COLO829 (cell line): ENCODE results near the gene NPIPA5.
"Not testable (repeated sequence)": the region's sequence is repeated elsewhere in the genome, so short reads cannot be mapped to it uniquely, and the experiment has no call there.

Experiments
- DNase-seq: peaks from one replicate; pipeline ENCODE4 v3.0.0; 2012; ENCODE audit warnings: low spot score

NPIPA5 gene

DNA sequence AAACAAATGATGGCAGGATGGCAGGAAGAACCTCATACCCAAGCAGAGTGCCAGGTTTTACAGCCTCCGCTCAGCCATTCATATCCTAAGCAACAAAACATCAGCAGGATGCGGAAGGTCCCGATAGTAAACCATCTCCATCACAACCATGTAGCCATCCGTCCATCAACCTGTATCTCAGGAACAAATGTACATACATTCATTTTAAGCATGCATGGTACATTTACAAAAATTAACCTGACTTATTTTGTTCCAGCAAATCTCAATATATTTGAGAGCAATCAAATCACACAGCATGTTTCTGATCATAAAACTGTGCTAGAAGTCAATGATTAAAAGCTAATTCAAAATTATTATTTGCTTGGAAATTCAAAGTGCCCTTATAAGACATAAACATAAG, at the start of gene NPIPA5:
Gene NPIPA5, minus strand, starts transcription at position 101 of the 400 bp plus-strand sequence. Its CDS starts 0 bp downstream, at position 101.
- DNase-seq: not testable (repeated sequence)

DNA sequence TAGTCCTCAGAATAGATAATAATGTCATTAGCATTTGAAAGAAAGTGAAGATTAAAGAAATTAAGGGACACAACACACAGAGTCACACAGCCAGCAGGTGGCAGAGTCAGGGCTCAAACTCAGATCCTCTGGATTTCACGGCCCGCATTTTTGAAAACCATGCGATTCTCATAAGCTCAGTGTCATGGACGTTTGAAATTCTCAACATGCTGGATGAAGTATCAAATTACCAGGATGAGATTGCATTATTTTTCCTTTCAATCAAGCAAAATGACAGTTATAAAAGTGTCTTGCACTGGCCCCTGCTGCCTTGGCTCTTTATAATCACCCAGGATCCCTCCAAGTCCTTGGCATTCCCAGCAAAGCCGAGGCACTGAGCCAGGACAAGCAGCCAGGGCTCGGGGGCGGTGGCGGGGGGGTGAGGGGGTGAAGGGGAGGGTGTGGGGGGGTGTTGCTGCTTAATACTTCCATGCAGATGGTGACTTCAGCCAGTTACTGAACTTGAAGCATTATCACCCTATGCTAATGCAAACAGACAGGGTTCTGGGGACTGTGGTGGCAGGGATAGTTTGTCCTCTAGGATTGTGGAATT, 49.6 kb upstream of the NPIPA5 start:
- peak; percentile 55 for DNase-seq

DNA sequence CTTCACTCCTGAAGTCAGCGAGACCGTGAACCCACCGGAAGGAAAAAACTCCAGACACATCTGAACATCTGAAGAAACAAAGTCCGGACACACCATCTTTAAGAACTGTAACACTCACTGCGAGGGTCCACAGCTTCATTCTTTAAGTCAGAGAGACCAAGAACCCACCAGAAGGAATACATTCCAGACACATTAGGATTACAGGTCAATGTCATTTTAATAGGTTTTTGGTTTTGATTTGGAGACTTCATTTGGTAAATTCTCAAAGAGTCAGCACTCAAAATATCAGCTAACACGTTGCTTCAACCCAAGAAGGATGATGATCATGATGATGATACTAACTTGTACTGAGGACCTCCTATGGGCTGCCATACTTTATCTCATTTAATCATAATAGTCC, 48.7 kb upstream of the NPIPA5 start:
- DNase-seq: no peak

DNA sequence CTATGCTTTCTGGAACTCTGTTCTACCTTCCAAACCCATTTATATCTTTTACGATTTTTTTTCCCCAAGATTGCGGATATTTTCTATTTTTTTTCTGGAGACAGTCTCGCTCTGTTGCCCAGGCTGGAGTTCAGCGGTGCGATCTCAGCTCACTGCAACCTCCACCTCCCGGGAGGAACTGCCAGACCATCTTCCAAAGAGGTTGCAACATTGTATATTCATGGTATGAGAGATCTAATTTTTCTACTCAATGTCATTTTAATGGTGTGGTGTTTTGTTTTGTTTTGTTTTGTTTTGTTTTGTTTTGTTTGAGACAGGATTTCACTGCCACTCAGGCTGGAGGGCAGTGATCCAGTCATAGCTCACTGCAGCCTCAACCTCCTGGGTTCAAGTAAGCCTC, 47.8 kb upstream of the NPIPA5 start:
- DNase-seq: no peak

DNA sequence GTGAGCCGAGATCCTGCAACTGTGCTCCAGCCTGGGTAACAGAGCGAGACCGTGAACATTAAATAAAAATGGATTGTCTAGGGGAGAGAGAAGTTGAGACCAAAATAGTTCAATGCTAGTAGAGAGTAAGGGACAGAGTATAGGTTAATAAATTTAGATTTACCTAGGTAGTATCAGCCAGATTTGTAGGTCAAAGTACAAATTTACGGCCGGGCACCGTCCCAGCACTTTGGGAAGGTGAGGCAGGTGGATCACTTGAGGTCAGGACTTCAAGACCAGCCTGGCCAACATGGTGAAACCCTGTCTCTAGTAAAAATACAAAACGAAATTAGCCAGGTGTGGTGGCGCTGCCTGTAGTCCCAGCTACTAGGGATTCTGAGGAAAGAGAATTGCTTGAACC, 44.1 kb upstream of the NPIPA5 start:
- no peak for DNase-seq

DNA sequence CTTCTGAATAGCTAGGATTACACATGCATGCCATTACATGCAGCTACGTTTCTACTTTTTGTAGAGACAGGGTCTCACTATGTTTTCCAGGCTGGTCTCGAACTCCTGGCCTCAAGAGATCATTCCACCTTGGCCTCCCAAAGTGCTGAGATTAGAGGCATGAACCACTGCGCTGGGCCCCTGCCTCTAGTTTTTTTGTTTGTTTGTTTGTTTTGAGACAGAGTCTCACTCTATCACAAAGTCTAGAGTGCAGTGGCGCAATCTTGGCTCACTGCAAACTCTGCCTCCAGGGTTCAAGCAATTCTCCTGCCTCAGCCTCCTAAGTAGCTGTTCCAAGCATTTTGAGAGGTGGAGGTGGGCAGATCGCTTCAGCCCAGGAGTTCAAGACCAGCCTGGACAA, 43.6 kb upstream of the NPIPA5 start:
- not testable (repeated sequence) for DNase-seq

DNA sequence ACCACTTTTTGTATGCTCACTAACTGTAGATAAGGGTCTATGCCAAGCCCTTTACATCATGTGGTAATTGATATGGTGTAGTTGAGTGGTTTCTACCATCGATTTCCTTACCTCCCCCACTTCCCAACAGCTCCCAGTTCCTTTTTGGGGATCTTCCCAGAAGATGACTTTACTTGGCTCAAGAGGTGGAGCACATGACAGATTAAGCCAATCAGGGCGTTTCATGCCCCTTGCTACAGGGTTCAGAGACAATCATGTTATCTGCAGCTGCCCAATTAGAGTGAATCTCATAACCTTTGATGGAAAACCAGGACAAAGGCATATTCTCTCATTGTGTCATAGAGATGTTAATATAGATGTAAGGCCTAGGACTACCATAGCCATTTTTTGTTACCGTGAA, 40.1 kb upstream of the NPIPA5 start:
- no peak for DNase-seq

DNA sequence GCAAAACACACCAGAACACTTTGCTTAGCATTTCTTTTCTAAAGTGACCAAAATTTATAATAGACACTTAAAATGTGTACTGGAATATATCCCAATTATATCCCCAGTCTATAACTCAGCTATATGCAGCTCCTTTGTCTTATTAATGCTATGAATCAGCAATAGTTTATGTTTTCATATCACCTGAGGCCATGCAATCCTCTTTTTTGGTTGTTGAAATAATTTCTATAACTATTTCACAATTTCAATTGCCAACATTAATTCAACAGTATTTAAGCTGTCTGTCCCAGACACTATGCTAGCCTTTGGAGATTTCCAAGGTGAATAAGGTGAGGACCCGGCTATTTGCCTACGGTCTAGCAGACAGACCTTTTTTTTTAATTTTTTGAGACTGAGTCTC, 39.1 kb upstream of the NPIPA5 start:
- DNase-seq: no peak

DNA sequence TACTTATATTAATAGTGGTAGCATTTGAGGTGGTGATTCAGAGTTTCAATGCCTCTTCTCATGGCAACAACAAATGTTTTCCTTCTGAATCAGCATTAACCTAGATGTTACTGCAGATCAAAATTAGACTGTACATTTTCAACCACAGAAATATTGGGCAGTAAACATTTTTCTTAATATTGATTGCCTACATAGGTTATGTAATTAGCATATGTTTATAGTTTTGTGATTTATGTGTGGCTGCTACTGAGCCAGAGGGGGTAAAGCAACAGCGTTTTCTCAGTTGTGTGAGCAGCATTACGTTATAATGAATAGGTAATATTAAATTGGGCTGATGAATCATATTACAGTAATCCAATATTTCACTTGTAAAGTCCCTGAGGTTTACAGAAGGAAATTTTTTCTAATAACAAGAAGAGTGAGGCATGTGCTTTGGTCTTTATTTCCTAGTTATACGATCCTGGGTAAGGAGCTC, 37.5 kb upstream of the NPIPA5 start:
- DNase-seq: no peak

DNA sequence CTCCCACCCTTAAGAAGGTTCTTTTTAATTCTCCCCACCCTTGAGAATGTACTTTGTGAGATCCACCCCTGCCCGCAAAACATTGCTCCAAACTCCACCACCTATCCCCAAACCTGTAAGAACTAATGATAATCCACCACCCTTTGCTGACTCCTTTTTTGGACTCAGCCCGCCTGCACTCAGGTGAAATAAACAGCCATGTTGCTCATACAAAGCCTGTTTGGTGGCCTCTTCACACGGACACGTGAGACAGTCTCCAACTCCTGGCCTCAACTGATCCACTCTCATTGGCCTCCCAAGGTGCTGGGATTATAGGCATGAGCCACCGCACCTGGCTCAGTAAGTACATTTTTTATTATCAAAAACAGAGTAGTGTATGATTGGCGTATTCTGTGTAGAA, 31.4 kb upstream of the NPIPA5 start:
- DNase-seq: not testable (repeated sequence)

DNA sequence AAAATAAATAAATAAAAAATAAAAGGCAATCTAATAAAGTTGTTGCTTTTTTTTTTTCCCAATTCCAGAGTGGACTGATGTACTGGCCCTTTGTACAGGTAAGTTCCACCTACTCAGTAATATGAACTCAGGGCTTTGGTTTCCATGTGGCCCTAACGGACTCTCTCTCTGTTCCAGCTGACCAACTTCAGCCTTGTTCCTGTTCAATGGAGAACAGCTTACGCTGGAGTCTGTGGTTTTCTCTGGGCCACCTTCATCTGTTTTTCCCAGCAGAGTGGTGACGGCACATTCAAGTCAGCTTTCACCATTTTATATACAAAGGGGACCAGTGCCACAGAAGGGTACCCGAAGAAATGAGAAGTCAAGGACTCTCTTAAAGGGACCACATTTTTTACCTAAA, 29.7 kb upstream of the NPIPA5 start:
- DNase-seq: not testable (repeated sequence)

DNA sequence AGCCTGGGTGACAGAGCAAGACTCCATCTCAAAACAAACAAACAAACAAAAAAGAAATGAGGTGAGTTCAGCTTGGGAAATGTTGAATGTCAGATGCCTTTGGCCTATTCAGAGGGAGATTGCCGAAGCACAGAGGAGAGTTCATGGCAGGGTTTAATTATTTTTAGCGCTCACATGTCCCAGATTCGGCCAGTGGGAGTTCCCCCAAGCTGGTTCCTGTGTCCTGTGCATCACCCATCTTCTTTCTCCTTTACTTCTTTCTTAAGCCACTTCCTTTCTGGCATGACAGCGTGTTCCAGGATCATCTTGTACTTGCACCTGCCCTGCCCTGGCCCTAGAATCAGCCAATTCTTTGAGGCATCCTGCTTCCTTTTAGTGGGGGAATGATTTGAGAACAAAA, 26.7 kb upstream of the NPIPA5 start:
- DNase-seq: no peak

DNA sequence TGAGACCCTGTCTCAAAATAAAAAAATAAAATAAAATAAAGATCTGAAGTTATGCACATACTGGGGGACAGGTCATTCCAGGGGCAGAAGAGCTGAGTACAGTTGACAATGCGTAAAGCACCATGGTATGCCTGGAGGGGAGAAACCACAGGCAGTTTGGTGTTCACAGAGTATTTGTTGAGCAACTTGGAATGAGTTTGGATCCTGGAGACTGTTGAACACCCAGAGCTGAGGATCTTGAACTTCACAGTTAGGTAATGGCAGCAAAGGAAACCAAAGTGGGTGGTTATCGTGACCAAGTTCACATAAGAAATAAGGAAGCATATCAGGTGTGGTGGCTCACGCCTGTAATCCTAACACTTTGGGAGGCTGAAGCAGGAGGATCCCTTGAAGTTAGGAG, 26.0 kb upstream of the NPIPA5 start:
- DNase-seq: not testable (repeated sequence)

DNA sequence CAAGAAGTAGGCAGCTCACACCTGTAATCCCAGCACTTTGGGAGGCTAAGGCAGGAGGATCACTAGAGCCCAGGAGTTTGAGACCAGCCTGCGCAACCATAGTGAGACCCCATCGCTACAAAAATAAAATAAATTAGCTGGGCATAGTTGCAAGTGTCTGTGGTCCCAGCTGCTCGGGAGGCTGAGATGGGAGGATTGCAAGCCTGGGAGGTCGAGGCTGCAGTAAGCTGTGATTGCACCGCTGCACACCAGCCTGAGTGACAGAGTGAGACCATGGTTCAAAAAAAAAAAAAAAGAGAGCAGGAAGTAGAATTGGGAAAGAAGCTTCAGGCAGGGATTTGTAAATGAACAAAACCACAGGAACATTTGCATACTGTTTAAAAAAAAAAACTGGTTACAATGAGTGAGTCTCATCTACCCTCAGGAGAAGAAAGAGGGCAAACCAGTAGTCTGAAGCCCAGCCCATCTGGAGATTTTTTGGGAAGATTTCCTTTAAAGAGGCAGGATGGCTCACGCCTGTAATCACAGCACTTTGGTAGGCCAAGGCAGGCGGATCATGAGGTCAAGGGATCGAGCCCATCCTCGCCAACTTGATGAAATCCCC, 25.4 kb upstream of the NPIPA5 start:
- DNase-seq: peak; percentile 28

DNA sequence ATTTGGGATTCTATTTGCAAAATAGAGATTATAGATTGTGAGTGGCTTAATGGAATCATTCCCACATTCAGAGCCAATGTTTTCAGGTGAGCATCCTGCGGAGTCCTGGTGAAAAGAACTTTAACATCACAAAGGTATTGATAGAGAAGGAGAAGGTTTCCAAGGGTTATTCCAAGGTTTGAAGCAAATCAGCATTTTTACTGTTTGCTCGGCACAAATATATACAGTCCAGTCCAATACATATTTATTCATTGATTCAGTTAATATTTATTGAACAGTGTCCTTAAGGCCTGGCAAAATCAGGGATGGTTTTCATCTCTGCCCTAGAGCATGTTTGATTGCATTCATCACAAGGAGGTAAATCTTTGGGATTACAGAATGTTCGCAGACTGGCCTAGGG, 23.9 kb upstream of the NPIPA5 start:
- no peak for DNase-seq

DNA sequence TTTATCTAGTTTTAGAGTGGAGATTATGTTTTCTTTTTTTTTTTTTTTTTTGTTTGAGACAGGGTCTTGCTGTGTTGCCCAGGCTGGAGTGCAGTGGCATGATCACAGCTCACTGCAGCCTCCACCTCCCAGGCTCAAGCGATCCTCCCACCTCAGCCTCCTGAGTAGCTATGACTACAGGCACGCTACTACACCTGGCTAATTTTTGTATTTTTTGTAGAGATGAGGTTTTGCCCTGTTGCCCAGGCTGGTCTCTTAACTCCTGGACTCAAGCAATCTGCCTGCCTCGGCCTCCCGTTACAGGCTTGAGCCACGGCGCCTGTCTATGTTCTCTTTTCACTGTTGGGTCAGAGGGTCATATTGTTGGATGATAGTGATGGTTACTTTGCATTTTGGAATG, 22.2 kb upstream of the NPIPA5 start:
- DNase-seq: not testable (repeated sequence)

DNA sequence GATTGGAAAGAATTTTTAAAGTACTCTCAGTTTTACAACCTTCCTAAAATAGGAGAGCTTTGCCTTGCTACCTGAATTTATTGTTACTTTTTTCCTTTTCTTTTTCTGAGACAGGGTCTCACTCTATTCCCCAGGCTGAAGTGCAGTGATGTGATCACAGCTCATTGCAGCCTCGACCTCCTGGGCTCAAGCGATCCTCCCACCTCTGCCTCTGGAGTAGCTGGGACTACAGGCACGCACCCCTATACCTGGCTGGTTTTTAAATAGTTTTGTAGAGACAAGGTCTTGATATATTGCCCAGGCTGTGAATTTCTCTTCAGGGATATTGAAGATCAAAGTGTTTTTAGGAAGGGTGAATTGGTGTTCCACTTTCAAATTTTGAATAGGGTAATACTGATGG, 21.2 kb upstream of the NPIPA5 start:
- DNase-seq: no peak

DNA sequence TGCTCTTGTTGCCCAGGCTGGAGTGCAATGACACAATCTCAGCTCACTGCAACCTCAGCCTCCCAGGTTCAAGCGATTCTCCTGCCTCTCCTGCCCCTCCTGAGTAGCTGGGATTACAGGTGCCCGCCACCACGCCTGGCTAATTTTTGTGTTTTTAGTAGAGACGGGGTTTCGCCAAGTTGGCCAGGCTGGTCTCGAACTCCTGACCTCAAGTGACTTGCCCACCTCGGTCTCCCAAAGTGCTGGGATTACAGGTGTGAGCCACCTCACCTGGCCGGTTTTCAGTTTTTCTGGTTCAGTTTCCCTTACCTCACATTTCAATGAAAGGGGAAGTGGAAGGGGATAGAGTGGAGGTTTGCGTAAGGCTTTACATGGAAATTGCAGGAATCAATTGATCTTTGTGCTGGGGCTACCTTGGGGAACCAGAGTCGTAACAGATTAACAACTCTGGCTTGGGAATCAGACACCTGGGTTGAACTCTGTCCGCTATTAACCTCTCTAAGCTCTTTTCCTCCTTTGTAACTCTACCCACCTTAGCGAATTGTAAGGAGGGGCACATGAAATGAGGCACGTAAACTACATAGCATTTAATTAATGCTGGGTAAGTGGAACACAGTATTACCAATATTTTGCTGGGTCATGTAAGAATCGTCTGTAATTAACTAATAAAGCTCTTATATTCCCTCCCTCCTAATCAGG, 20.7 kb upstream of the NPIPA5 start:
- no peak for DNase-seq

DNA sequence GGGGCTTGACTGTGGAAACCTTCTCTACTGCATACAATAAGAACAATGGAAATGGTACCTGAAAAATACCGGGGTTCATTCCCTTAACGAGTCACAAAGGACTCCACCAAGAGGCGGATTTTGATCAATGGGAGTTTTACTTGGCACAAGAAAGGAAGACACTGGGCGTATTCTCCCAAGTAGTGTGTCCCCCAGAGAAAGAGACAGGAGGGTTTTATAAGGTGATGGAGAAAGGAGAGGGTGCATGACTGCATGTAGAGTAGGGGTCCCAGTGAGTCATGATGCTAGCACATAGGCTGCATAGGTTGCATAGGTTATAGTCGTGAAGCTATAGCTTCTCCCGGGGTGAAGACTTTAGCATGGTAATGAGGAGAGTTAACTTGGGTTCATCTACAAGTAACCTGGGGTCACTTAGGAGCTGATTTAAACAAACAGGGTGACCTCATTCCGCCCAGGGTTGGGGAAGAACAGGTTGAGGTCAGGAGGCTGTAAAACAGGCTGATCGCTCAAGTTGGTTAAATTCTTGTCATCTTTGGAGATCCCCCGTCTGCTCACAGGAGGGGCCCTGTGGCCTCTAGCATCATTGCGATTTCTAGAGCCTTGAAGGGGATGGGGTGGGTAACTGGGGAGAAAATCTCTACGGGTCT, 19.0 kb upstream of the NPIPA5 start:
- no peak for DNase-seq

DNA sequence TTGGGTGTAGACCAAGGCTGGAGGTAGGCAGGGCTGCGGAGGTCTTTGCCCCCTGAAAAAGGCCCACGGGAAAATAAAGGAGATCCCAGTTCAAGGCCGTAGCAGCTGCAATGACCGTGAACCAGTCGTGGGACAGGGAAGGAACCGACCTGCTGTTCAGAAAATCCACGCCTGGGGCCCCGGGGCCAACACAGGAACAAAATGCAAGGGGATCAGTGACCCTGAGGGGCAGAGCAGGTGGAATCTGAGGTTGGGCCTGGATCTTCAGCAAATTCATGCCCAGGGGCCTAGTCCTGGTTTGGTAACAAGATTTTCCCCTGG, 18.4 kb upstream of the NPIPA5 start:
- DNase-seq: not testable (repeated sequence)

DNA sequence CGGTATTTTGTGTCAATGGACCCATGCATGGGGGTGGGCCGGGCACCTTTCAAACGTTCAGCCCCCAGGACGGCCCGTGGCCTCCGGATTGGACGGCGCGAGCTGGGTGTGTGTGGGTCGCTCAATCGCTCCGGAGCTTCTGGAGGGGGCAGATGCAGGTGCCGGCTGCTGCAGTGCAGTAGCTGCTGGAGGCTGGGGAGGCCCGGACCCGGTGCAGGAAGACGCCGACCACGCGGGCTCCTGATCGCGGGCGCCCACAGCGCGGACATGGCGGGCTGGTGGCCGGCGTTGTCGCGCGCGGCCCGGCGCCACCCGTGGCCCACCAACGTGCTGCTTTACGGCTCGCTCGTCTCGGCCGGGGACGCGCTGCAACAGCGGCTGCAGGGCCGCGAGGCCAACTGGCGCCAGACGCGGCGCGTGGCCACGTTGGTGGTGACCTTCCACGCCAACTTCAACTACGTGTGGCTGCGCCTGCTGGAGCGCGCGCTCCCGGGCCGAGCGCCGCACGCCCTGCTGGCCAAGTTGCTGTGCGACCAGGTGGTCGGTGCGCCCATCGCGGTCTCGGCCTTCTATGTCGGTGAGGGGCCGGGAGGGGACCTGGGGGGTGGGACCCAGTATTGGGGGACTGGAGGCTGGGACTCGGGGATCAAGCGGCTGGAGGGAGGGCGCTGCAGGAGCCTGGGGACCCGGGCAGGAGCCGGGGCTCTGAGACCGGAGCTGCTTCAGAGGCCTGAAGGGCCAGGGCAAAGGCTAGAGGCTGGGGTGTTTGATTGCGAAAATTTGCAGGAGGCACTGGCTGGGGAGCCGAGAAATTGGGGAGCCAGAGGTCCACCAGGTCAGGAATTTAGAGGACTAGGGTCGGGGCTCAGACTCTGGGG, 17.8 kb upstream of the NPIPA5 start, which contains the start of gene MPV17L:
Gene MPV17L, plus strand, starts transcription at position 124 of the 878 bp plus-strand sequence. Its CDS starts 144 bp downstream, at position 268.
- not testable (repeated sequence) for DNase-seq

DNA sequence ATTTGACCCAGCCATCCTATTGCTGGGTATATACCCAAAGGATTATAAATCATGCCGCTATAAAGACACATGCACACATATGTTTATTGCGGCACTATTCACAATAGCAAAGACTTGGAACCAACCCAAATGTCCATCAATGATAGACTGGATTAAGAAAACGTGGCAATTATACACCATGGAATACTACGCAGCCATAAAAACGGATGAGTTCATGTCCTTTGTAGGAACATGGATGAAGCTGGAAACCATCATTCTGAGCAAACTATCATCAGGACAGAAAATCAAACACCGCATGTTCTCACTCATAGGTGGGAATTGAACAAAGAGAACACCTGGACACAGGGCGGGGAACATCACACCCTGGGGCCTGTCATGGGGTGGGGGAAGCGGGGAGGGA, 14.9 kb upstream of the NPIPA5 start:
- not testable (repeated sequence) for DNase-seq
